Esophagus mucosa (tissue), 1 donor: ENCODE measurements around the gene IGFBP1. TPM values are rescaled to one million over a fixed set of nuclear protein-coding genes. Genes with fewer than 3 reads are reported as not detected.
"Not testable (repeated sequence)": the region's sequence is repeated elsewhere in the genome, so short reads cannot be mapped to it uniquely, and the experiment has no call there.

Source experiments
- ATAC-seq: fragments of 200-7000 bp; cut with Tn5 transposase; one replicate; pipeline ENCODE4 v1.9.1; 2020
- total RNA-seq: library from RNA; stranded (reverse); gene quantifications from one replicate; pipeline ENCODE4 v1.2.4, GENCODE V29; 2023
- donor health status: DM: yes; HTN: yes; CAD: no.

The IGFBP1 gene
- total RNA-seq, 1 donor from 2014 or later: not detected

DNA sequence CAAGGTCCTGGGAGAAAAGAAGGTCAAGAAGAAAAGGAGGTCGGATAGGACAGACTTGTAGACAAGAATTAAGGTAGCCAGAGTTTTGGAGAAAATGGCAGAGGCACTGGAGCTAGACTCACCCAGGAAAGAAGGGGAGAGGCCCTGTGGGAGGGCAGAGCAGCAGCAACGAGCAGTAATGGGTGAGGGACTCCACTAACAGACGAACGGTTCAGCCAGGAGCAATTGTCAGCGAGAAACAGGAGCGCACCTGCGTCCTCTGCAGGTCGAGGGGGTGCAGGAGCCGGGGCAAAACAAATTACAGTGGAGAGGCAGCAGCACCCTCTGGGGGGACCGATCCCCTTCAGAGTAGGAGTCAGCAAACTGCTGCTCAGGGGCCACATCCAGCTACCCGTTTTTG, 51.3 kb downstream of the IGFBP1 start:
- ATAC-seq: no peak

DNA sequence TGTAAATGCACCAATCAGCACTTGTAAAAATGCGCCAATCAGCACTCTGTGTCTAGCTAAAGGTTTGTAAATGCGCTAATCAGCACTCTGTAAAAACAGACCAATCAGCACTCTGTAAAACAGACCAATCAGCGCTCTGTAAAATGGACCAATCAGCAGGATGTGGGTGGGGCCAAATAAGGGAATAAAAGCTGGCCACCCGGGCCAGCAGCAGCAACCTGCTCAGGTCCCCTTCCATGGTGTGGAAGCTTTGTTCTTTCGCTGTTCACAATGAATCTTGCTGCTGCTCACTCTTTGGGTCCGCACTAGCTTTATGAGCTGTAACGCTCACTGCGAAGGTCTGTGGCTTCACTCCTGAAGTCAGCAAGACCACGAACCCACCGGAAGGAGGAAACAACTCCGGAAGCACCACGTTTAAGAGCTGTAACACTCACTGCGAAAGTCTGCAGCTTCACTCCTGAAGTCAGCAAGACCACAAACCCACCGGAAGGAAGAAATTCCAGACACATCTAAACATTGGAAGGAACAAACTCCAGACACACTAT, 52.0 kb downstream of the IGFBP1 start:
- ATAC-seq: not testable (repeated sequence)

DNA sequence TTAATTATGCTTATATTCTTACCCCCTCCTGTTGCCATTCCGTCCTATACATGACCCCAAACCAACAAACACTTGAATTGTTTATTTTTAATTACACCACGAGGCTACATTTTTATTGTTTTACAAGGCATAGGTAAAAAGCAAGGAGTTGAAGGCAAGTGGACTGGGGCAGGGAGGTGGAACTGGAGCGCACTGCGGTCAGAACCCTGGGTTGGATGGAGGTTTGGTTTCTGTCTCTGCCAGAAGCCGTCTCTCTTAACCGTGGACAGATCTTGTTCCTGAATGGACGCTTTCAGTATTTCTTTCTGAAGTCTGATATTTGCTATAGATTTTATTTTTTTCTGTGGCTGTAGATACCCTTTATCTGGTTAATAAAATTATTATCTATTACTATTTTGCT, 52.7 kb downstream of the IGFBP1 start:
- no peak for ATAC-seq

Other genes starting within 250 kb of the IGFBP1 start
- gene CCDC201, start 15.4 kb upstream of the IGFBP1 start, total RNA-seq: not detected
- gene IGFBP3, start 32.8 kb downstream of the IGFBP1 start, total RNA-seq: 7.9 TPM